ENCODE data around the gene TOR1AIP2.
"Not testable (repeated sequence)": the region's sequence is repeated elsewhere in the genome, so short reads cannot be mapped to it uniquely, and the experiment has no call there.

The TOR1AIP2 gene

GRCh38 chr1:179875596-179876299, 1.9 kb downstream of the TOR1AIP2 start:
- DNase-seq, result no peak

GRCh38 chr1:179873438-179873851, 4.2 kb downstream of the TOR1AIP2 start:
- DNase-seq, result no peak

- DNase-seq, result no peak
These were observed 5.0 kb downstream of the TOR1AIP2 start for GRCh38 chr1:179872558-179872957.

GRCh38 chr1:179871940-179872339, 5.7 kb downstream of the TOR1AIP2 start:
- DNase-seq, result no peak

- DNase-seq, result no peak
These were observed 6.7 kb downstream of the TOR1AIP2 start for GRCh38 chr1:179870870-179871269.

- DNase-seq, result peak; percentile 74 to 94
These were observed 9.9 kb downstream of the TOR1AIP2 start for GRCh38 chr1:179867493-179868330.

GRCh38 chr1:179866616-179867015, 11.0 kb downstream of the TOR1AIP2 start:
- no peak for DNase-seq

GRCh38 chr1:179865377-179865776, 12.2 kb downstream of the TOR1AIP2 start:
- DNase-seq, result no peak

- no peak for DNase-seq
These were observed 17.0 kb downstream of the TOR1AIP2 start for GRCh38 chr1:179860652-179861051.

- no peak for DNase-seq
These were observed 20.6 kb downstream of the TOR1AIP2 start for GRCh38 chr1:179857009-179857408.

- no peak for DNase-seq
These were observed 21.3 kb downstream of the TOR1AIP2 start for GRCh38 chr1:179856296-179856695.

GRCh38 chr1:179855831-179856230, 21.8 kb downstream of the TOR1AIP2 start:
- DNase-seq, result not testable (repeated sequence)

- DNase-seq, result no peak
These were observed 24.5 kb downstream of the TOR1AIP2 start for GRCh38 chr1:179853102-179853501.

GRCh38 chr1:179848233-179848632, 29.4 kb downstream of the TOR1AIP2 start:
- no peak for DNase-seq

- no peak for DNase-seq
These were observed 37.5 kb downstream of the TOR1AIP2 start for GRCh38 chr1:179840107-179840506.

- not testable (repeated sequence) for DNase-seq
These were observed 40.7 kb downstream of the TOR1AIP2 start for GRCh38 chr1:179836686-179837445.

GRCh38 chr1:179831852-179832699, 45.5 kb downstream of the TOR1AIP2 start:
- DNase-seq, result no peak

- no peak for DNase-seq
These were observed 46.4 kb downstream of the TOR1AIP2 start for GRCh38 chr1:179831225-179831624.

- DNase-seq, result no peak
These were observed 49.0 kb downstream of the TOR1AIP2 start for GRCh38 chr1:179828554-179829110.

GRCh38 chr1:179826626-179827280, 50.9 kb downstream of the TOR1AIP2 start:
- no peak for DNase-seq

GRCh38 chr1:179825798-179826460, 51.7 kb downstream of the TOR1AIP2 start:
- no peak for DNase-seq

Data from NCI-H526 (cell line).